CD4-positive, alpha-beta T cell treated with Interleukin-17A for 1 hour (primary cell): Measurements from ENCODE around the gene IFNK.

Experiments
- DNase-seq: peaks from one replicate; pipeline ENCODE4 v3.0.0-alpha.2; 2020

The IFNK gene

DNA sequence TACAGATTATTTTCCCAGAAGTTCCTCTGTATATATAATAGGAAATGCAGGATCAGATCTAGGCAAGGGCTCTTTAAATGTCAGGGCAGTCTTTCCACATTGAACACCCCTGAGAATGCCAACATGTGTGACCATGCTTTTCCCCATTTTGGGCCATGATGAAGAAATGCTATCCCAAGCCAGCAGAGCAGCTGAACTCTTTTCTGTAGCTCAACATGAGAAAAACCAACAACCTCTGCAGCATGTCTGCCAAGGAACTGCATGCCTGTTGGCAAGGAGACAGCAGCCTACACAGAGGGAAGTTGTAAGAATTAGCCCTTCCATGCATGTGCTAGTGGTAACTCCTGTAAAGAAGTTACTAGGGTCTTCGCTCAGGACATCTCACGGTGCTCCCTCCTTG lies 9.5 kb upstream of the IFNK start:
- no peak for DNase-seq

DNA sequence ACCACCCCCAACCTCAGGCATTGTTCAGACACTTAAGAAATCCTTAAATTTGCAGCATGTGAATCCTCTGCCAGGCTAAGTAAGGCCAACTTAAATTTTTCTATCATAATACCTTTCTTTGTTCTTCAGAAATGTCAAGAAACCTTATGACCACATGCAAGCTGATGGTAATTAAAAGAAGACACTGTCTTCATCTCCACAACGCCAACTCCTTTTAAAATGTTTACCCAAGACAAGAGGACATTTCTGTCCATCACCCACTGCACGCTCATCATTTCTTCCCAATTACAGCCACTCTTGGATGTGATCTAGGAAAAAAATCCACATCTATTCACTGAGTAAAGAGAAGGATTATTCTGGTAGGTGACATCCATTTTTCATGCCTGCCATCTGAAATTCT lies 6.1 kb upstream of the IFNK start:
- no peak for DNase-seq

DNA sequence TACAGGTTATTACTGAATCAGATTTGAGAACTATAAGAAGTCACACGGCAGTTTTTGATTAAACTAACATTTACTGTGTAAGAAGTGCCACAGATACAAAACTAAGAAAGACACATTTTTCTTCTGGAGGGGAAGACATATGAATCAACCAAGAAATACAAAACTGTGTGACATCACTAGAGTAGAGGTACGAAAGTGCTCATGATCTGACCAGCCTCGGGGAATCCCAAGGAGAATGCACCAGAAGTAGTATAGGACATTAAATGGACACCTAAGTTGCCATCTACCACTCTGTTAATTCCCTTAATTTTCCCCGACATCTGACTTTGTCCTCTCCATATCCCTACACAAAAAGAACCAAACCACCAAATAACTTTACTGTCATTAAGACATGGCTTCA lies 5.3 kb upstream of the IFNK start:
- no peak for DNase-seq

DNA sequence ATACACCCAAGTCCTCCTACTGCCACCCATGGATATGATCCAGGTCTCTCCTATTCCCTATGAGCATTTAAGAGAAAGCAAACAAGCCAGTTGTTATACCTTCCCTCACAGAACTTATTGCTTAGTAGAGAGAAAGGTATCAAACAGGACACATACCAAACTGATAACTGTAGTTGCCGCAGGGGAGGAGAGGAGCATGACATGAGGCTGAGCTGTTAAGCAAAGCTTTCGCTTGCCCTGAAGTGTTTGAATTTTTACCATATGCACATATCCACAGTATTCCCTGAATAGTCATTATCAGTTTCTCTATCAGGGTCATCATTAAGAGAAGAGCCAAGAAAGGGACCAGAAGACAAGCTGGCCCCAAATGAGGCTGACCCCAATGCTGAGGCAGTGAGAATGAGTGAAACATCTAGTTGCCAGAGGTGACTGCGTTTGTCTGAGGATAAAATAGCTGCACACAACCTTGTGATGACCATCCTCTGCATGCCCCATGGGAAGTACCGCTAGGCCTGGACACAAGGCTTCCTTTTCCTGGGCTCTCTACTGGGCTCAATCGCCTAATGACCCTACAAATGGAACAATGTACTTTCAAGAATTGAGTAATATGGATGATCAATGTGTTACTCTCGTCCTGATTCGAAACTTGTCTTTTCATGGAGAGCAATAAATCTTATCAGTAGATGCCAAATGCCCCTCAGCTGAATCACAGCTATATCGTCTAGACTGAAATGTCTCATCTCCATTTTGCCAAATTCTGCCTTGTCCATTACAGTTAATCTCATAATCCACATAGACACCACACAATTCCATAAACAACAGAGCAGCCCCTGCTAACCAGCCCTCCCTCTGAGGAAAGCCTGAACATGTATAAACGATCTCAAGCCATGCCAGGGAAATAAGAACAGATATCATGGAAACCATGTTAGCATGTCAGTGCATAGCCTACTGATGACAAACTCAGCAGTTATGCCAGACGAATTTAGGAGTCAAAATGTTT lies 4.3 kb upstream of the IFNK start:
- DNase-seq = no peak

DNA sequence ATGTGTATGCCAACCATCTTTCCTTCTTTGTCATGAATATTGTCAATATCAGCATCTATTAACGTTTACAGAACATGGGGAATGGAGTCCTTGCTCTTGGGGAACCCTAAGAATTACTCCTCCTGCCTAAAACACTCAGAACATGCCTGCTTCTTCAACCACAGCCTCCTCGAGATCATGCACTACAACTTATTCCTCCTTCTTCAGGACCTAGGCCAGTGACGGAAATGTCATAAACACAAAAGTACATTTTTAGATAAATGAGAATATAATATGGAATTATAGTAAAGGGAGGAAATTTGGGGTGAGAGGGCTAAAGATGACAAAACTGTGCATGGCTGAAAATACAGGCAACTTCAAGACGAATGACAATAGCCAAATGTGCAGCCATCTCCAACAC lies 3.1 kb upstream of the IFNK start:
- DNase-seq = no peak

DNA sequence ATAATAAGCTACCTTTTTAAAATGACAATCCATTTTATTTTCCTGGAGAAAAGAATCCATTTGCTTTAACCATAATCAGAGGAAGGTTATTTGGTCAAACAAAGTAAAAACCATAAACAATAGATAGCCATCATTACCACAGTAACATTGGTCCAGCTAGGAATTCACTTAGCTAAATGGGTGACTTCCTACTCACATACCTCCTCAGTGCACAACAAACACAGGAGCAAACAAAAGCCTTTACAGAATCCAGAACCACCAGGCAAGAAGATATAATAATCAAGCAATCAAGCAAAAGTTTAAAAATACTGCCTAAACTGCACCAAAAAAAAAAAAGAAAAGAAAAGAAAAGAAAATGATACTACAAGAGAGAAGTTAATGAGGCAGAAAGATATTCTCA lies 949 bp upstream of the IFNK start:
- DNase-seq = no peak

DNA sequence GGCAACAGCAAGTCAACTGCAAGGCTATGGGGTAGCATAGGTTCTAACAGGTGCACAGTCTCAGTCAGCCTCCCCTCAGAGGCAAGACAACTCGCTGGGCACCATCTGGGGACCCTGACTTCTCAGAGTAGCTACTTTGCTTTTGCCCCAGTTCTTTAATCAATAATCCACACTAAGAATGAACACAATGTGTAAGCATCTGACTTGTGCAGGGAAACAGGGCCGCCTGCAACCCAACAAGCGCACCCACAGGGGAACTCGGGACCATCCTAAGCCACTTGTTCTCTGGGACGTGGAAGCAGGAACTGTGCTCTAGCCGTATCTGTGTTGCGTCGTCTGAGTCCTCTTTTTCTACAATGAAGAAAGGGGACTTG lies 3.6 kb downstream of the IFNK start:
- no peak for DNase-seq

DNA sequence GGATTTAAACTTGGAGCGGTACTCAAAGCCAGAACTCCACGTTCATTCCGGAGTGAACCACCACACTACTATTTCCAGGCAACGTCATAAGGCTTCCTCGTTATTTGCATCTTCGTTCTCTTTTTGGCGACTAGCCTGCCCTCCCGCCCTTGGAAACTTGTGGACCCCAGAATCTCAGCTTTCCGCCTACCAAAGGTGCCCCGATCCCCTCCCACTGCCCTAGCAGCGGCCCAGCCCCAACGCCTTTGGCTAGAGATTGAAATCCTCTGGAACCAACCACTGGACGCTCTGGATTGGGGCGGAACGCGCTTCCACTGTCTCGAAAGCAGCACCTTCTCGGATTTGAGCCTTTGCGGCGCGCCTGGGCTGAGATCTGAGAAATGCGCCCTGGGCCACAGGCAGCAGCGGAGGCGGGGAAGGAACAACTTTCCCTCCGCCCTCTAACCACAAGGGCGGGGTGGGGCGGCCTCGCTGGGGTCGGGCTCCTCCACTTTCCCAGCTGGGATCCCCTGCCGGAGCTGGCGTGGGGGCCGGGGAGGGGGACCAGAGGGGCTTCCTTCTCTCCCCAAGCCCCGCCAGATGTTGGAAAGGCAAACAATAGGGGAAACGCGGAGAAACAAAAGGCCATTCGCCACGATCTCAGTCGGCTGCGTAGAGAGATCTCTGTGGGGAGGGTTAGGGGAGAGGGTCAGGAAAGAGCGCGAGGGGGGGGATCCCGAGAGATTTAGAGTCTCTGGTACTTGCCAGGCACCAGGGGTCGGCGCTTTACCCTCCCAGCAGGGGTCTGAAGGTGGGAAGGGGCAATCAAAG lies 4.2 kb downstream of the IFNK start:
- DNase-seq = peak; percentile 54

DNA sequence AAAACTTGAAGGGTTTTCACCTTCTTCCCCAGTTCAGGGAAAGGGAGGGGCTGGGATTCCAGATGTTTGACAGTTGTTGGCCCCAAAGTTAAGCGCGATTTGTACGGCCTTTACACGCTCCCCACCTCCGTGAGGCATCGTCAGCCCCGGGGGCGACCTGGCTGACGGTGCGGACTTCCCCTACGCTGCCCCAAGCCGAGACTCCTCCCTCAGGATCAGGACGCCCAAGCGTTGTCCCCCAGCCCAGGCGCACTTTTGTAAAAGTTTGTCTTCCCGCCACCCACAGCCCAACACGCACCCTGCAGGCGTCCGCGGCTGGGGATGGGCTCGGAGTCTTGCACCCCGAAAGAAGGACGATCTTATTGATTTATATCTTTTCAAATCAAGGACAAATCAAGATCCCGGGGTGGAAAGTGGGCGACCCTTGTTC lies 4.8 kb downstream of the IFNK start:
- DNase-seq = peak; percentile 36

DNA sequence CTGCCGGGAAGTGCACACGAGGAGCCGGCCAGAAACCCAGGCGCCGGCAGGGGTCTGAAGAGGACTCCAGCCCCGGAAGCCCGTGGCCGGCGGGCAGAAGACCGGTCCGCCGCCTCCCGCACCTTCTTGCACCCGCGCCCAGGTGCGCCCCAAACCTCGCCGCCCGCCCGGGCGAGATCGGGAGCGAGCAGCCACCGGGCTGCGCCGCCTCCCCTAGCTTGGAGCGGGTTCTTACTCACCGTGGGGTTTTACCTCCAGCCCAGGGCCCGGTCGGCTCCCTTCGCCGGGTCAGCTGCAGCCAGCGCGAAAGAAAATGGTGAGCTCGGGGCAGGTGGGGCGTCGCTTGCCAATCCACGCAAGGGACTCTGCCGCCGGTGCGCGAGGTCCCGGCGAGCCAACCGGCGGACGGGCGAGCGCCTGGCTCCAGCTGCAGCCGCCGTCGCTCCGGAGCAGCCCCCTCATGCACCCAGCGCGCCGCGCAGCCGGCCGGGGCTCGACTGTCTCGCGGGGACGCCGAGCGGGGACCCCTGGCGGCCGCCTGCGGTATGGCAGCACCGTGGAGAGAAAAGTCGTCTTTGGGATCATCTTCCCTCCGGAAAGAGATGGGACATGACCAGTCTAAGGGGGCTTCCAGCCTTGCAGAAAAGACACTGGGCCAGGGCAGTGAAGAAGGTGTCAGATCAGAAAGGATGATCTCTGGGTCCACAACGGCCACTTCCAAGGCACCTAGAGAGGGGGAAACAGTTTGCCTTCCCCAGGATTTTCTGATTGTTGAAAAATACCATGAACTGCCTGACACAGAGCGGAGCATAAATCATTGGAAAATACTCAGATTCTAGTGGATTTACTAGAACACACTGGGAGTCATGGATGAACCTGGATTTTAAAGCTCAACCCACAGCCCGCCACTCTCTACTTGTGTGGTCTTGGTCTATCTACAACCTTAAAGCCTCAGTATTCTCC lies 5.5 kb downstream of the IFNK start, which contains the start of gene MOB3B:
Gene MOB3B, minus strand, starts transcription at position 499 of the 963 bp plus-strand sequence. CDS start 74,264 bp downstream, outside the sequence.
- peak; percentile 71 for DNase-seq

DNA sequence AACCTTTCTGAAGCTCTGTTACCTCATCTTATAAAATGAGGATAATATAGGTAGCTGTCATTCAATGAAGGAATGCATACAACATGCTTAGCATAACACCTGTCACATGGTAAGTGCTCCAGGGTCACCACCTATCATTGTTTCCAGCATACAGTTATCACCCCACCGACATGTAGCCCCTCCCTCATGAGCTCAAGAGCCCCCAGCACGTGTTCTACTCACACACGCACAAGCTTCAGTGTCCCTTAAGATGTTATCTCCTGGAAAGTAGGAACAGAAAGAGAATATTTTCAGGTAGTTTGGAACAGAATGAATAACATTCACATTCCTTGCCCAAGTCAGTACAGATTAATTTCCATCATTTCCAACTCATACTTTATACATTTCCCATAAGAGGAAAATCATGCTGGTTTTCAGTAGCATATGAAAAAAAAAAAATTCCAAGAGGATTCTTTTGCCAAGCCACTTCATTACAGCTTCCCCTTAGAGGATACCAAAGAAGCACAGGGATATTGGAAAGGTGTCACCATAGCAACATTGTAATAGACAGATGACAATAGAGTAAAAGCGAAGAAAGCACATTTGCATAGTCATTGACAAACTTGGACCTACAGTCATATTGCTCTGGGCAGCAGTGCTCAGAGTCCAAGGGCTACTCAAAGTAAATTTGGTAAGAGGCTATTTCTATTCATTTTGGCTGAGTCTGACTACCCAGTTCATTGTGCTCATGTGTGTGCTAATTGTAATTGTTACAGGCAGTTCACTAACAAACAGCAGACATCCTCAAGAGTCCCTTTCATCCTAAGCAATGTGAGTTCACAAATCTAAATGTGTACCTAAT lies 7.0 kb downstream of the IFNK start:
- DNase-seq = no peak

DNA sequence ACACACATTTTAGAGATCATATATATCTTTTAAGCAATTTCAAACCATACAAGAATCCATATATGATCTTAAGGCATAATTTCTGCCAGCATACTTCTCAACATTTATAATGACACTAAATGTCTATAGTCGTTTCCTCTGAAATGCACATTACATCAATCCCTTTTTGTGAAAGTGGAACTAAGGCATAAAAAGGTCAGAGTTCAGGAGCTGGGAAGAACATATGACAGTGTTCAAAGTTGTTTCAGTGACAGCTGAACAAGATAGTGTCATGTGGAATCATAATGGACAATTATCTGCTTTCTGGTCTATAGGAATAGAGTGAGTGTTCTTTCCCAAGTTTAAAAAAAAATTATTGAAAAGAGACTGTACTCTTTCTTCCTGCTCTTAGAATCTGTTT lies 8.0 kb downstream of the IFNK start:
- no peak for DNase-seq

DNA sequence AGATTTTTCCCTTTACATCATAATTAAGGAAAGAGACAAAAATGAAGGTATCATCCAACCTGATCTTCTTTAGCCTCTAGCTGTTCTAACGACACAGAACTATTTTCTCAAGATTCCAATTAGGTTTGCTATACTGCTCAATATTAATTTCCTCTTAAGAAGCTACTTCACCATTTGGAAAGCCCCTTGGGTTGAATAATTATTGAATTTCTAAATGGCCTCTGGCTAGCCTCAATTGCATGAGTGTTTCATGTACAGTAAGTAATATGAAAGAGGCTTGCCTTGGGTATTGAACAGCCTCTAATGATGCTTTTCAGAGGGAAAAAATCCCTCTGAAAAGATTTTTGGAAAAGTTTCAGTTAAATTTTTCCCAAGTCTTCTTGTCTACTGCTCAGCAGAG lies 9.2 kb downstream of the IFNK start:
- no peak for DNase-seq

DNA sequence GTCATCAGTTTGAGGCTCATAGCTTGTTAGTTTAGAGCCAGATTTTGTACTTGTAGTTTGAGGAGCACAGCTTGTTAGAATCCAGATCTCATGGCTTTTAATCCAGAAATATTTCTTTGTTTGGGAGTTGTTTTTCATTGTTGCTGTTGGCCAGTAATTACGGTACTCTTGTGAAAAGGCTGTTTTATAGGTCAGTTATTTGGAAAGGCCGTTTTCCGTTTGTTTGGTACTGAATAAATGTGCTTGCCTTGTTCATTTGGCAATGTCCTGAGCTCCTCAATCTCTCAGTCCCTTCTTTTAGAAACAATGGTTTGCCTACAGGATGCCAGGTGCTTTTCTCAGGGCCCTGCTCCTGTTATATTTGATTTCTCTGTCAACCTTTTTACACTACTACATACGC lies 10.0 kb downstream of the IFNK start:
- no peak for DNase-seq

DNA sequence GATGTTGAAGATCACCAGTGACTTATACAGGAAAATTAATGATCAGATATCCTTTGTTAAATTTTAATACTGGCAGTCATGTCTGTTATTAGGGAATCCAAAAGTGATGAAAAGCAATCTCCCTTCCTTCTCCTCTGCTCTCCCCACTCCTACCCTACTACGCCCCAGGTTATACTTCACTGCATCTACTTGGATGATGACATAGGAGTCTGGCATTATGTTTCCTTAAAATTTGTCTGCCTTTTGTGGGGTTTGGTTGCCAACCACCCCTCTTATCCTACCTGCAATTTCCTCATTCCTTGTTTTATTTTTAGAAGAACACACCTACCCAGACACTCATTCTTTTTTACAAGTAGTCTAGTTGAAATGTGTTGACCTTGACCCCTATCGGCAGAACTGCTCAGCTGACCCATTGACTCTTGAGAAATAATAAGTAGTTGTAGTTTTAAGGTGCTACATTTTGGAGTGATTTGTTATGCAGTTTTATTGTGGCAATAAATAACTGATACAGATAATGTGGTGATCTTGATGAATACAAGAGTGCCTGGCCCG lies 10.6 kb downstream of the IFNK start:
- DNase-seq = no peak

DNA sequence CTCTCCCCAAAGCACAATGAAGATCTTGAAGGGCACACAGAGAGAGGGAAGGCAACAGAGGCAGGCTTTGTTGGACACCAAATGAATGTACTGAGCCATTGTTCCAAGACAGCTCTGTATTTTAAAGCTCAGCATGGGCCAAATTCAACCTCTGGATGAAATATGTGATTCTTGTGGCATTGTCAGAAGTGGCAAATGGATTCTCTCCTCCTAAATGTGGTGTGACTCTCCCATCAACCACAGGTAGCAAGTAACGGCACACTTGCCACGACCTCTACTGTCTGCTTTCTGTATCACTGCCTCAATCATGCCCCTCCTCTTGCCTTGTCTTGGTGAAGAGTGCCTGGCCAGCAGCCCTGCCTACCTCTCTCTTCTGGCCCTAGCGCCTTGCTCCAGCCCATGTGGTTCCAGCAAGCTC lies 11.6 kb downstream of the IFNK start:
- no peak for DNase-seq

DNA sequence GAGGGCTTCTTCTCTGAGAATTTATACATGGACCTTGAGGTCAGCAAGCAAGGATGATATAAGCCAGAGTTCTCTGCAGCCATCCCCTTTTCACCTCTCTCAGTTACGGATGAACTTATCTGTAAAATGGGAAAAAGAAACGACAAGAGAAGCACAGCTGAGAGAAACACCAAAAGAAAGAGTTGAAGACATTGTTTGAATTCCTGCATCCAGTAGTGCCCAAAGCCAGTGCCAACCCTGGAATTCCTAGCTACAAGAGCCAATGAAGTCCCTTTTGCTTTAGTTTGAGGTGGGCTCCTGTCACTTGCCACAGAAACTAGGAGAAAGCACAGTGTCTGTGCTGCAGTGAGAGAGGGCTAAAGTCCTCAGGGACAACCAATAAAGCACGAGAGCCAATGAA lies 12.1 kb downstream of the IFNK start:
- DNase-seq = no peak

DNA sequence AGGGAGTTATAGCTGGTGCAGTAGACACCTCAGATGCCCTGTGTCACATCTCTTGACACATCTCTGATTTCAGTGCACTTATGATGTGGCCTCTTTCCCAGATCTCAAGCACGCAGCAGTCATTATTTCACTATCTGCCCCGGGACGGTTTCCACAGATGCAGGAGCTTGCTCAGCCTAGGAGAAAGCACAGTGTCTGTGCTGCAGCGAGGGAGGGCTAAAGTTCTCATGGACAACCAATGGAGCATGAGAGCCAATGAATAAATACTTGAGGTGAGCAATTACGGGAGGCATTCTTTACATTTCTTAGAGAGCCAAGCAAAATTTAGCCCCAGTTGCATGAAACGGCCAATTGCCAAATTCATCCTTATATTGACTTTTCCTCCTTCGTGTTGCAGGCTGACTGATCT lies 12.9 kb downstream of the IFNK start:
- no peak for DNase-seq

DNA sequence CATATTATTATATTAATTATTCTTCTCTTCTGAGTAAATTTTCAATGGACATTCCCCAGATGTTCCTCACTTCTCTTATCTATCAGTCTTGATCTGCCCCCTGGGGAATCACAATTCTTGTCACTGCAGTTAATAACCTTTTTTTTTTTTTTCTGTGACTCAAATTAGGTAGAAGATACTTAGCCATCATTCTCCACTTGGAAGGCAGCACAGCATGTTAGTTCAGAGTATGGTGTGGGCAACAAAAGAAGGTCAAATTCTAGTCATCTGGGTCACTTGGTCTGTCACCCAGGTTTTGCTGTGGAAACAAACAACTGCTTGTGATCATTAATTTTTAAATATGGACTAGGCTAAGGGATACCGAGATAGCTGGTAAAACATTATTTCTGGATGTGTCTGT lies 13.7 kb downstream of the IFNK start:
- no peak for DNase-seq

DNA sequence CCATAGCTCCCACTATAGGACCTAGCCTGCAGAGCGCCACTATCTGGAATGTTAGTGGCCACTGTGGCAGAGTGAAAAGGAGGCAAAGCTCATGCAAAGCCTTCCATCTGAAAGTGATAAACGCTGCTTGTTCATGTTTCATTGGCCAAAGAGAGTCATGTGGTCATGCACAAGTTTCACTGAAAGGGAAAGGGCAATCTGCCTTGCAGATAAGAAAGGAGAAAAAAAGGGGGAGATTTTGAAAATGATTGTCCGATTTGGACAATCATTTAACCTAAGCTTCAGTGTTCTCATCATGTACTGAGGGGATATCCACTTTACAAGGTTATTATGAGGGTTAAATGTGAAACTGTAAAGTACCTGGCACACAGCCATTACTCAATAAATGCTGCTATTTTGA lies 14.6 kb downstream of the IFNK start:
- no peak for DNase-seq
